Mesenchymal stem cell (in vitro differentiated cells and primary cell): ENCODE measurements around the gene CADM1.

Experiments used
- DNase-seq: peaks from one replicate; pipeline ENCODE4 v3.0.0-alpha.2; 2013
- H2AFZ ChIP-seq: one replicate; pipeline ENCODE4 v1.6.1; 2013; ENCODE audit warnings: low read depth, mild to moderate bottlenecking, control low read depth, inconsistent platforms, low read length, moderate library complexity
- H2AK5ac ChIP-seq: 2 replicates; pipeline ENCODE4 v1.6.1; 2013; ENCODE audit warnings: low read length, moderate library complexity, mild to moderate bottlenecking, inconsistent platforms; ENCODE audit not compliant: severe bottlenecking
- H2BK120ac ChIP-seq: one replicate; pipeline ENCODE4 v1.6.1; 2013; ENCODE audit warnings: low read depth, mild to moderate bottlenecking, inconsistent platforms, low read length, moderate library complexity
- H2BK12ac ChIP-seq, 2 experiments: one replicate each; pipeline ENCODE4 v1.6.1; 2013; ENCODE audit warnings: inconsistent platforms in 2 of 2, low read length in 2 of 2, mild to moderate bottlenecking in 2 of 2, moderate library complexity in 2 of 2, control low read depth in 1 of 2
- H2BK15ac ChIP-seq: one replicate; pipeline ENCODE4 v1.6.1; 2013; ENCODE audit warnings: mild to moderate bottlenecking, low read depth, inconsistent platforms; ENCODE audit not compliant: poor library complexity, severe bottlenecking
- H2BK5ac ChIP-seq: 2 replicates; pipeline ENCODE4 v1.6.1; 2013; ENCODE audit warnings: low read depth, mild to moderate bottlenecking, low read length, control low read depth, inconsistent platforms; ENCODE audit not compliant: poor library complexity, severe bottlenecking
- H3K14ac ChIP-seq, 2 experiments: one replicate each; pipeline ENCODE4 v1.6.1; 2013; ENCODE audit warnings: inconsistent platforms in 2 of 2, low read length in 2 of 2, control low read depth in 1 of 2, mild to moderate bottlenecking in 1 of 2, moderate library complexity in 1 of 2
- H3K18ac ChIP-seq, 2 experiments: one replicate each; pipeline ENCODE4 v1.6.1; 2013; ENCODE audit warnings: inconsistent platforms in 2 of 2, low read length in 2 of 2, control low read depth in 1 of 2, low read depth in 1 of 2, mild to moderate bottlenecking in 1 of 2
- H3K23ac ChIP-seq, 2 experiments: one replicate each; pipeline ENCODE4 v1.6.1; 2013; ENCODE audit warnings: inconsistent platforms in 2 of 2, low read length in 2 of 2, mild to moderate bottlenecking in 2 of 2, moderate library complexity in 2 of 2, control low read depth in 1 of 2
- H3K27ac ChIP-seq: 2 replicates; pipeline ENCODE4 v1.5.1; 2013; ENCODE audit warnings: mild to moderate bottlenecking, moderate library complexity, low read length, control low read depth, inconsistent platforms; ENCODE audit not compliant: poor library complexity, severe bottlenecking
- H3K27me3 ChIP-seq, 2 experiments: 2 replicates each; pipeline versions ENCODE4 v1.6.1 to v1.7.0; 2013; ENCODE audit warnings: low read length in 2 of 2, mild to moderate bottlenecking in 2 of 2, moderate library complexity in 2 of 2, control low read depth in 1 of 2, inconsistent platforms in 1 of 2; ENCODE audit not compliant: control insufficient read depth in 1 of 2, insufficient read depth in 1 of 2
- H3K36me3 ChIP-seq, 2 experiments: 2 replicates each; pipeline versions ENCODE4 v1.6.1 to v1.7.0; 2013; ENCODE audit warnings: low read length in 2 of 2, control low read depth in 1 of 2, inconsistent platforms in 1 of 2, low read depth in 1 of 2, mild to moderate bottlenecking in 1 of 2; ENCODE audit not compliant: insufficient read depth in 2 of 2, control insufficient read depth in 1 of 2
- H3K4ac ChIP-seq, 2 experiments: one replicate each; pipeline ENCODE4 v1.6.1; 2013; ENCODE audit warnings: inconsistent platforms in 2 of 2, low read length in 2 of 2, mild to moderate bottlenecking in 2 of 2, moderate library complexity in 2 of 2, control low read depth in 1 of 2, low read depth in 1 of 2
- H3K4me1 ChIP-seq: 2 replicates; pipeline ENCODE4 v1.6.1; 2013; ENCODE audit warnings: low read depth, low read length, control low read depth; ENCODE audit not compliant: control insufficient read depth, insufficient read depth
- H3K4me2 ChIP-seq: 2 replicates; pipeline ENCODE4 v1.6.1; 2013; ENCODE audit warnings: low read length, mild to moderate bottlenecking, inconsistent platforms; ENCODE audit not compliant: poor library complexity, severe bottlenecking
- H3K4me3 ChIP-seq, 2 experiments: 2 replicates each; pipeline versions ENCODE4 v1.5.1 to v1.7.0; 2013; ENCODE audit warnings: low read length in 2 of 2, mild to moderate bottlenecking in 2 of 2, control low read depth in 1 of 2, low read depth in 1 of 2; ENCODE audit not compliant: insufficient read depth in 1 of 2
- H3K79me1 ChIP-seq: replicated peaks from 2 replicates; pipeline ENCODE4 v1.6.1; 2013; ENCODE audit warnings: mild to moderate bottlenecking, control low read depth, low read length, inconsistent platforms; ENCODE audit not compliant: poor library complexity, severe bottlenecking
- H3K9ac ChIP-seq: 2 replicates; pipeline ENCODE4 v1.7.0; 2013; ENCODE audit warnings: mild to moderate bottlenecking, low read length, moderate library complexity
- H3K9me3 ChIP-seq: 2 replicates; pipeline ENCODE4 v1.7.0; 2013; ENCODE audit warnings: mild to moderate bottlenecking, low read length; ENCODE audit not compliant: control insufficient read depth
- H4K8ac ChIP-seq: one replicate; pipeline ENCODE4 v1.6.1; 2013; ENCODE audit warnings: inconsistent platforms, mild to moderate bottlenecking, low read length, moderate library complexity
- H4K91ac ChIP-seq: one replicate; pipeline ENCODE4 v1.6.1; 2013; ENCODE audit warnings: mild to moderate bottlenecking, low read length, inconsistent platforms
- WGBS: methylation state at CpG from one replicate; pipeline ENCODE4 v1.1.7; 2013; ENCODE audit warnings: mixed read lengths; 5-methylcytosine and 5-hydroxymethylcytosine counted together

CADM1 gene

GRCh38 chr11:115238086-115238485 lies 266.1 kb downstream of the CADM1 start:
- H2BK12ac ChIP-seq, result no peak overlapping the region
- H3K27me3 ChIP-seq, result no peaks in the 10 kb centered on the region
- WGBS, result 100% methylated on average over 4 of the region's 4 CpGs
- H3K27ac ChIP-seq, result no peak overlapping the region
- no peak overlapping the region for H2BK120ac ChIP-seq
- H3K14ac ChIP-seq, result no peak overlapping the region
- DNase-seq, result no peak
- H2BK15ac ChIP-seq, result no peak overlapping the region
- no peak overlapping the region for H2AFZ ChIP-seq
- H3K9ac ChIP-seq, result no peak overlapping the region
- H4K8ac ChIP-seq, result no peak overlapping the region
- no peak overlapping the region for H3K4ac ChIP-seq
- H3K4me1 ChIP-seq, result peaks cover 3% of the 10 kb centered on the region
- no peak overlapping the region for H3K4me2 ChIP-seq
- H3K9me3 ChIP-seq, result peaks cover 2% of the 10 kb centered on the region
- H3K4me3 ChIP-seq, result no peak overlapping the region
- H3K18ac ChIP-seq, result no peak overlapping the region
- no peak overlapping the region for H4K91ac ChIP-seq
- peaks cover 11% of the 10 kb centered on the region for H3K79me1 ChIP-seq
- no peak overlapping the region for H2BK5ac ChIP-seq
- no peak overlapping the region for H3K23ac ChIP-seq
- no peaks in the 10 kb centered on the region for H3K36me3 ChIP-seq
- H2AK5ac ChIP-seq, result no peak overlapping the region

GRCh38 chr11:115237578-115237977 lies 266.6 kb downstream of the CADM1 start:
- Histone ChIP-seq H3K23ac (no peak overlapping the region), H3K4me1 (peaks cover 3% of the 10 kb centered on the region), H3K18ac (no peak overlapping the region), H3K4me2 (no peak overlapping the region), H2BK5ac (no peak overlapping the region), H3K36me3 (no peaks in the 10 kb centered on the region), H2BK15ac (no peak overlapping the region), H3K9ac (no peak overlapping the region), H2AK5ac (no peak overlapping the region), H3K79me1 (peaks cover 11% of the 10 kb centered on the region), H3K14ac (no peak overlapping the region), H2AFZ (no peak overlapping the region), H4K8ac (no peak overlapping the region), H4K91ac (no peak overlapping the region), H3K4me3 (no peak overlapping the region), H3K9me3 (peaks cover 2% of the 10 kb centered on the region), H2BK12ac (no peak overlapping the region), H3K27me3 (no peaks in the 10 kb centered on the region), H3K27ac (no peak overlapping the region), H2BK120ac (no peak overlapping the region), H3K4ac (no peak overlapping the region)
- no peak for DNase-seq
- WGBS, result 97% methylated on average over 3 of the region's 3 CpGs

- Histone ChIP-seq H3K4me1 (peaks cover 3% of the 10 kb centered on the region), H2BK12ac (no peak overlapping the region), H3K4ac (no peak overlapping the region), H3K9ac (no peak overlapping the region), H3K4me2 (no peak overlapping the region), H2AK5ac (no peak overlapping the region), H3K27me3 (no peaks in the 10 kb centered on the region), H2BK5ac (no peak overlapping the region), H2AFZ (no peak overlapping the region), H4K91ac (no peak overlapping the region), H3K4me3 (no peak overlapping the region), H3K27ac (no peak overlapping the region), H2BK15ac (no peak overlapping the region), H3K79me1 (peaks cover 3% of the 10 kb centered on the region), H2BK120ac (no peak overlapping the region), H3K9me3 (no peaks in the 10 kb centered on the region), H3K14ac (no peak overlapping the region), H3K23ac (no peak overlapping the region), H3K18ac (no peak overlapping the region), H3K36me3 (peaks cover 0 to 3% of the 10 kb centered on the region in 2 experiments), H4K8ac (no peak overlapping the region)
- WGBS, result 93% methylated on average over 2 of the region's 4 CpGs
- DNase-seq, result no peak
Measured at GRCh38 chr11:115234794-115235193, 269.4 kb downstream of the CADM1 start.

GRCh38 chr11:115226556-115226955 lies 277.7 kb downstream of the CADM1 start:
- H2AFZ ChIP-seq, result no peak overlapping the region
- no peak overlapping the region for H3K14ac ChIP-seq
- H3K23ac ChIP-seq, result no peak overlapping the region
- H3K4me1 ChIP-seq, result peaks cover 3% of the 10 kb centered on the region
- H3K27me3 ChIP-seq, result no peaks in the 10 kb centered on the region
- peak overlapping the region; percentile 99 for H3K27ac ChIP-seq
- WGBS, result 1% methylated on average over 2 of the region's 2 CpGs
- H3K4ac ChIP-seq, result no peak overlapping the region
- H3K36me3 ChIP-seq, result peaks cover 0 to 5% of the 10 kb centered on the region in 2 experiments
- H3K9ac ChIP-seq, result no peak overlapping the region
- no peak overlapping the region for H3K4me3 ChIP-seq
- H2AK5ac ChIP-seq, result no peak overlapping the region
- H2BK12ac ChIP-seq, result no peak overlapping the region
- peaks cover 9% of the 10 kb centered on the region for H3K79me1 ChIP-seq
- no peak overlapping the region for H2BK15ac ChIP-seq
- H4K8ac ChIP-seq, result no peak overlapping the region
- no peak overlapping the region for H3K4me2 ChIP-seq
- DNase-seq, result peak; percentile 57
- H3K9me3 ChIP-seq, result no peaks in the 10 kb centered on the region
- H2BK5ac ChIP-seq, result no peak overlapping the region
- H4K91ac ChIP-seq, result no peak overlapping the region
- H3K18ac ChIP-seq, result no peak overlapping the region
- H2BK120ac ChIP-seq, result no peak overlapping the region
